K562 (cell line): ENCODE data around the gene MYO1A. TPM values are rescaled to one million over a fixed set of nuclear protein-coding genes. Genes with fewer than 3 reads are reported as not detected.
A peak's percentile ranks its signal among the peaks of the same experiment; 100 is the strongest.
"Not testable (repeated sequence)": the region's sequence is repeated elsewhere in the genome, so short reads cannot be mapped to it uniquely, and the experiment has no call there.

Source experiments
- ATAC-seq: fragments of 200-7000 bp; cut with Tn5 transposase; 3 replicates; pipeline ENCODE4 v1.9.1; 2020; ENCODE audit warnings: moderate library complexity
- BruUV-seq: library from RNA; stranded (reverse); fragments of 400-500 nt; replicated peaks from 2 replicates; lab custom pipeline; 2021; lab: Mats Ljungman, UMichigan
- CTCF ChIA-PET: fragments of 300-600 bp; formaldehyde crosslinking; extraction: SDS; loops from one replicate; lab custom pipeline; 2021; ENCODE audit warnings: low intra/inter-chr PET ratio; lab: Yijun Ruan, JAX
- POLR2A ChIA-PET: fragments of 300-600, 350-650 bp; sonication (Branson Sonifier 250); formaldehyde crosslinking; extraction: SDS; loops from one replicate; lab custom pipeline; 2021; ENCODE audit warnings: antibody characterized with exemption, inconsistent platforms; lab: Yijun Ruan, JAX
- DNase-seq, 4 experiments: peaks; one replicate each; pipeline versions ENCODE4 v3.0.0 to v3.0.0-alpha.2; 2011 to 2018; ENCODE audit warnings: low spot score in 3 of 4, mixed read lengths in 3 of 4; ENCODE audit errors: extremely low read depth in 1 of 4
- FAIRE-seq: peaks from 2 replicates; lab custom pipeline; 2011; peaks lifted over from hg19 to GRCh38; lab: Jason Lieb, UNC
- H2AFZ ChIP-seq: 2 replicates; pipeline ENCODE4 v1.6.0; 2011; ENCODE audit warnings: low read depth, low read length, control low read depth, inconsistent platforms
- H3K27ac ChIP-seq: fragments of 200-600 bp; 3 replicates; pipeline ENCODE4 v1.8.0; 2011; ENCODE audit warnings: low read depth, mild to moderate bottlenecking, control low read depth, inconsistent platforms, low read length, moderate library complexity, mixed read lengths; ENCODE audit errors: extremely low read depth
- H3K27me3 ChIP-seq, 2 experiments: fragments of 300-600 bp in 1 of 2; 2 replicates in 1 of 2; 3 replicates in 1 of 2; pipeline versions ENCODE4 v1.6.0 to v1.8.0; 2011; ENCODE audit warnings: inconsistent platforms in 2 of 2, low read length in 2 of 2, mild to moderate bottlenecking in 1 of 2, mixed read lengths in 1 of 2, moderate library complexity in 1 of 2; ENCODE audit not compliant: control insufficient read depth in 2 of 2, insufficient read depth in 2 of 2
- H3K36me3 ChIP-seq: fragments of 300-600 bp; 3 replicates; pipeline ENCODE4 v1.8.0; 2011; ENCODE audit warnings: mild to moderate bottlenecking, low read length, inconsistent platforms; ENCODE audit not compliant: control insufficient read depth, insufficient read depth
- H3K4me1 ChIP-seq, 2 experiments: fragments of 200-600 bp in 1 of 2; replicated peaks in 1 of 2; 2 replicates in 1 of 2; 3 replicates in 1 of 2; pipeline versions ENCODE4 v1.5.1 to v1.8.0; 2011; ENCODE audit warnings: inconsistent platforms in 2 of 2, low read length in 2 of 2, mild to moderate bottlenecking in 1 of 2, mixed read lengths in 1 of 2, moderate library complexity in 1 of 2; ENCODE audit not compliant: control insufficient read depth in 2 of 2, insufficient read depth in 2 of 2
- H3K4me2 ChIP-seq: 2 replicates; pipeline ENCODE4 v1.6.1; 2011; ENCODE audit warnings: low read length, control low read depth, inconsistent platforms, mixed read lengths; ENCODE audit not compliant: insufficient read depth
- H3K4me3 ChIP-seq: fragments of 200-600 bp; sonication (generic), shearing (Covaris generic); 2 replicates; pipeline ENCODE4 v1.5.1; 2016; ENCODE audit warnings: control low read depth, inconsistent platforms
- H3K79me2 ChIP-seq: fragments of 200-600 bp; 3 replicates; pipeline ENCODE4 v1.8.0; 2011; ENCODE audit warnings: low read length, inconsistent platforms; ENCODE audit not compliant: control insufficient read depth, insufficient read depth
- H3K9ac ChIP-seq, 2 experiments: 2 replicates each; pipeline versions ENCODE4 v1.6.0 to v1.6.1; 2011; ENCODE audit warnings: low read depth in 2 of 2, low read length in 2 of 2, control low read depth in 1 of 2, inconsistent platforms in 1 of 2, mild to moderate bottlenecking in 1 of 2, mixed read lengths in 1 of 2; ENCODE audit not compliant: insufficient read depth in 1 of 2
- H3K9me1 ChIP-seq: one replicate; pipeline ENCODE4 v1.6.0; 2011; ENCODE audit warnings: inconsistent platforms, mild to moderate bottlenecking, low read length, moderate library complexity; ENCODE audit not compliant: control insufficient read depth, insufficient read depth
- H3K9me3 ChIP-seq: replicated peaks from 2 replicates; pipeline ENCODE4 v1.5.1; 2011; ENCODE audit warnings: low read depth, low read length, inconsistent platforms; ENCODE audit not compliant: control insufficient read depth, insufficient read depth
- H4K20me1 ChIP-seq: replicated peaks from 2 replicates; pipeline ENCODE4 v1.6.1; 2011; ENCODE audit warnings: low read length, inconsistent platforms, mixed read lengths; ENCODE audit not compliant: control insufficient read depth, insufficient read depth
- ATF6 ChIP-seq: sonication (generic); formaldehyde crosslinking; IDR thresholded peaks from 2 replicates; pipeline ENCODE4 v1.4.0; 2020; ENCODE audit warnings: mild to moderate bottlenecking, missing genetic modification reagents
- BCOR ChIP-seq: fragments of 450-650 bp; IDR thresholded peaks from 2 replicates; pipeline ENCODE4 v1.6.1; 2016
- DMBX1 ChIP-seq: fragments of 250-450 bp; sonication (Bioruptor Pico); IDR thresholded peaks from 2 replicates; pipeline ENCODE4 v1.8.0; 2022; ENCODE audit warnings: inconsistent platforms, mild to moderate bottlenecking, moderate library complexity, borderline replicate concordance
- ERF ChIP-seq: fragments of 450-650 bp; formaldehyde crosslinking; IDR thresholded peaks from 2 replicates; pipeline ENCODE4 v1.4.0; 2020; ENCODE audit warnings: mild to moderate bottlenecking, mixed read lengths
- HCFC1 ChIP-seq: IDR thresholded peaks from 2 replicates; pipeline ENCODE4 v1.6.1; 2012; ENCODE audit warnings: low read depth, low read length, improper control_type of control experiment
- KDM1A ChIP-seq, 2 experiments: fragments of 450-650 bp; IDR thresholded peaks; 2 replicates each; pipeline ENCODE4 v1.6.1; 2016; ENCODE audit warnings: mild to moderate bottlenecking in 2 of 2
- MXI1 ChIP-seq: IDR thresholded peaks from 2 replicates; pipeline ENCODE4 v1.6.1; 2011; ENCODE audit warnings: low read depth, mild to moderate bottlenecking, improper control_type of control experiment, low read length
- SAFB ChIP-seq: fragments of 200-400 bp; formaldehyde crosslinking; IDR thresholded peaks from 2 replicates; pipeline ENCODE4 v1.6.1; 2017; ENCODE audit warnings: low read depth, low read length, borderline replicate concordance
- THAP7 ChIP-seq: fragments of 250-450 bp; sonication (Bioruptor Pico); IDR thresholded peaks from 2 replicates; pipeline ENCODE4 v1.5.0; 2021
- ZBTB8A ChIP-seq: fragments of 450-650 bp; IDR thresholded peaks from 2 replicates; pipeline ENCODE4 v1.6.1; 2018; ENCODE audit warnings: mild to moderate bottlenecking, moderate library complexity; ENCODE audit not compliant: partially characterized antibody
- ZNF146 ChIP-seq: IDR thresholded peaks from one replicate; pipeline ENCODE4 v1.6.1; 2018; ENCODE audit warnings: missing compliant biosample characterization; ENCODE audit not compliant: unreplicated experiment
- ZNF217 ChIP-seq: sonication (generic); formaldehyde crosslinking; IDR thresholded peaks from 2 replicates; pipeline ENCODE4 v1.8.0; 2022; ENCODE audit warnings: mild to moderate bottlenecking, missing genetic modification reagents
- ZNF324 ChIP-seq: fragments of 250-450 bp; sonication (Bioruptor Pico); IDR thresholded peaks from 2 replicates; pipeline ENCODE4 v1.4.0; 2020; ENCODE audit warnings: mild to moderate bottlenecking
- ZNF75A ChIP-seq: fragments of 450-650 bp; formaldehyde crosslinking; IDR thresholded peaks from 2 replicates; pipeline ENCODE4 v1.4.0; 2020; ENCODE audit warnings: mild to moderate bottlenecking
- WGBS: fragments of 100-300 bp; shearing (Covaris generic); methylation state at CpG from one replicate; pipeline ENCODE4 v1.1.6; 2016; ENCODE audit warnings: low coverage, mixed read lengths; ENCODE audit not compliant: insufficient coverage; ENCODE audit errors: missing lambda C conversion rate; 5-methylcytosine and 5-hydroxymethylcytosine counted together
- in situ Hi-C: fragments of 300-500 bp; cut with MboI; formaldehyde crosslinking; loops from 4 replicates; pipeline ENCODE4 v1.15.0; 2018; ENCODE audit warnings: inconsistent platforms, mixed read lengths
- intact Hi-C: fragments of 100-400 bp; cut with micrococcal nuclease; formaldehyde crosslinking; loops from 2 replicates; pipeline ENCODE4 v1.14.2; 2022
- polyA plus RNA-seq, 8 experiments: library from polyadenylated mRNA; depleted of rRNA in 4 of 8; stranded (reverse) in 5 of 8; unstranded in 3 of 8; fragments of >200 nt; fragmentation: Nextera tagmentation in 2 of 8; fragmentation: Illumina TruSeq in 1 of 8; extraction: Ambion mirVana in 2 of 8; extraction: Trizol in 1 of 8; gene quantifications; 2 replicates each; pipeline versions ENCODE4 v1.2.1 to v1.2.3, GENCODE V29; 2011 to 2014; ENCODE audit warnings: inconsistent platforms in 1 of 8, missing spikeins in 1 of 8
- total RNA-seq, 7 experiments: library from RNA; depleted of rRNA in 6 of 7; stranded (reverse); fragments of >200 nt in 6 of 7; fragmentation: Illumina TruSeq in 2 of 7; extraction: Trizol in 2 of 7; gene quantifications; 2 replicates each; pipeline versions ENCODE4 v1.2.1 to v1.2.3, GENCODE V29; 2011 to 2021; ENCODE audit warnings: low replicate concordance in 1 of 7

The MYO1A gene
- total and polyA plus RNA-seq, 9 of the 15 experiments (the other 6 are each of a cell fraction or from before 2014, with no cell fraction given): 0.03 to 0.29 (median 0.14) TPM; not detected in 2

- BruUV-seq, H3K27me3 ChIP-seq: not testable (repeated sequence)
- POLR2A ChIA-PET: interaction anchor here (0.6 to 1.8 kb wide), 4 partner anchors 16 to 958 kb away, joined by 3 to 7 read pairs (median 3); no protein-coding TSS in a partner anchor
Observed at GRCh38 chr12:57053146-57053545, 3.2 kb upstream of the MYO1A start.

GRCh38 chr12:57051011-57051410, 1.1 kb upstream of the MYO1A start:
- Histone ChIP-seq H3K4me2 (no peak overlapping the region), H4K20me1 (no peaks in the 10 kb centered on the region), H3K9me1 (no peaks in the 10 kb centered on the region), H3K27me3 (0 out of 5 replicates have a peak, but pooled peaks cover 2 to 3% of the 10 kb centered on the region in 2 experiments), H3K79me2 (no peaks in the 10 kb centered on the region), H3K4me3 (no peak overlapping the region)
- CTCF ChIA-PET: no interaction called here
- ATAC-seq (no peak), FAIRE-seq (no peak), DNase-seq (no peak)
- in situ Hi-C loops: loop anchor here (5.0 kb wide), 1 partner anchor 39 kb away; no protein-coding TSS in a partner anchor
- no TSS peak for BruUV-seq
- no peak for TF ChIP-seq ATF6 (CRISPR knock-in tag)
- TF ChIP-seq DMBX1 (CRISPR knock-in tag): no peak
- TF ChIP-seq THAP7 (CRISPR knock-in tag): no peak
- TF ChIP-seq ZNF75A (CRISPR knock-in tag): no peak
- TF ChIP-seq MXI1: no peak
- TF ChIP-seq ZNF324 (CRISPR knock-in tag): no peak
- no peak for TF ChIP-seq ZBTB8A
- TF ChIP-seq ERF: no peak
- no peak for TF ChIP-seq SAFB
- no peak for TF ChIP-seq HCFC1
- TF ChIP-seq ZNF217 (CRISPR knock-in tag): no peak
- TF ChIP-seq, all 486 proteins: peak for 0
- intact Hi-C loops: no loop called here
- peaks cover 0 to 3% of the 10 kb centered on the region in 2 experiments; a peak in 1 of 5 replicates for H3K4me1 ChIP-seq
- peaks cover 3% of the 10 kb centered on the region; the same call in 1 of the 3 replicates for H3K36me3 ChIP-seq
- H3K27ac ChIP-seq: no peak overlapping the region
- H3K9me3 ChIP-seq: no peaks in the 10 kb centered on the region
- WGBS: 45% methylated on average over 1 of the region's 1 CpG
- no peak overlapping the region for H2AFZ ChIP-seq
- no peak overlapping the region for H3K9ac ChIP-seq
- POLR2A ChIA-PET: interaction anchor here (0.5 to 4.9 kb wide), 8 partner anchors 9 to 191 kb away, joined by 3 to 18 read pairs (median 4); no protein-coding TSS in a partner anchor

More at GRCh38 chr12:57053146-57053545, 3.2 kb upstream of the MYO1A start:
- H3K9me3 ChIP-seq, ATAC-seq, CTCF ChIA-PET, H3K4me3 ChIP-seq, H3K79me2 ChIP-seq, H3K9ac ChIP-seq, DNase-seq, H3K4me1 ChIP-seq, H3K4me2 ChIP-seq, H3K9me1 ChIP-seq, H3K27ac ChIP-seq, H2AFZ ChIP-seq, intact Hi-C loops, FAIRE-seq, H4K20me1 ChIP-seq: not testable (repeated sequence)
- H3K36me3 ChIP-seq: peaks cover 23% of the 10 kb centered on the region; the same call in 2 of the 3 replicates
- TF ChIP-seq ZNF146 (CRISPR knock-in tag): peak; percentile 9
- peak; percentile 33; the same call in 1 of the 2 replicates for TF ChIP-seq BCOR
- TF ChIP-seq KDM1A (IDR thresholded peaks at IDR 0.05): 0 out of 4 replicates have a peak, but pooled peaks of 1 of the 2 experiments have one; percentile 20
- WGBS: 60% methylated on average over 4 of the region's 4 CpGs
- in situ Hi-C loops: loop anchor here (5.0 kb wide), 1 partner anchor 41 kb away; no protein-coding TSS in a partner anchor
